HFFc6 (cell line): ENCODE results near the gene ARL6IP5. TPM values are rescaled to one million over a fixed set of nuclear protein-coding genes. Genes with fewer than 3 reads are reported as not detected.

Source experiments
- DNase-seq: peaks from one replicate; pipeline ENCODE4 v3.0.0-alpha.2; 2018
- H3K27ac Mint-ChIP-seq: 2 replicates; pipeline ENCODE4 v1.8.0; 2020; ENCODE audit warnings: mild to moderate bottlenecking, mixed read lengths
- H3K27me3 Mint-ChIP-seq: 2 replicates; pipeline ENCODE4 v1.8.0; 2021; ENCODE audit warnings: mild to moderate bottlenecking, moderate library complexity, mixed read lengths; ENCODE audit not compliant: insufficient read depth
- H3K36me3 Mint-ChIP-seq: 2 replicates; pipeline ENCODE4 v1.8.0; 2021; ENCODE audit warnings: low read depth, mixed read lengths
- H3K4me1 Mint-ChIP-seq: 2 replicates; pipeline ENCODE4 v1.8.0; 2020; ENCODE audit warnings: low read depth, mixed read lengths
- H3K4me3 Mint-ChIP-seq: 2 replicates; pipeline ENCODE4 v1.8.0; 2020; ENCODE audit warnings: mild to moderate bottlenecking, moderate library complexity, mixed read lengths
- H3K9me3 Mint-ChIP-seq: 2 replicates; pipeline ENCODE4 v1.8.0; 2020; ENCODE audit warnings: mild to moderate bottlenecking, mixed read lengths
- total RNA-seq, 6 experiments: library from RNA; stranded (reverse); fragmentation: NEBNext Ultra II Directional; extraction: Animal tissue kit (Norgen Biotek cat#: 25700); gene quantifications; 2 replicates in 1 of 6; 3 replicates in 5 of 6; pipeline ENCODE4 v1.2.3, GENCODE V29; 2021
- TF ChIP-seq, protein P1 (sequence below): fragments of 200-600 bp; sonication (generic); IDR thresholded peaks from 2 replicates; pipeline ENCODE4 v1.5.0; 2021; ENCODE audit warnings: antibody characterized with exemption, mild to moderate bottlenecking

Gene ARL6IP5
- total RNA-seq, 6 experiments from 2014 or later: 108 to 132 (median 119) TPM

- Mint-ChIP-seq H3K4me3 (no peak overlapping the region), H3K36me3 (peaks cover 30% of the 10 kb centered on the region), H3K4me1 (peaks cover 28% of the 10 kb centered on the region), H3K27ac (no peak overlapping the region), H3K27me3 (no peaks in the 10 kb centered on the region), H3K9me3 (no peaks in the 10 kb centered on the region)
- TF ChIP-seq, protein P1, sequence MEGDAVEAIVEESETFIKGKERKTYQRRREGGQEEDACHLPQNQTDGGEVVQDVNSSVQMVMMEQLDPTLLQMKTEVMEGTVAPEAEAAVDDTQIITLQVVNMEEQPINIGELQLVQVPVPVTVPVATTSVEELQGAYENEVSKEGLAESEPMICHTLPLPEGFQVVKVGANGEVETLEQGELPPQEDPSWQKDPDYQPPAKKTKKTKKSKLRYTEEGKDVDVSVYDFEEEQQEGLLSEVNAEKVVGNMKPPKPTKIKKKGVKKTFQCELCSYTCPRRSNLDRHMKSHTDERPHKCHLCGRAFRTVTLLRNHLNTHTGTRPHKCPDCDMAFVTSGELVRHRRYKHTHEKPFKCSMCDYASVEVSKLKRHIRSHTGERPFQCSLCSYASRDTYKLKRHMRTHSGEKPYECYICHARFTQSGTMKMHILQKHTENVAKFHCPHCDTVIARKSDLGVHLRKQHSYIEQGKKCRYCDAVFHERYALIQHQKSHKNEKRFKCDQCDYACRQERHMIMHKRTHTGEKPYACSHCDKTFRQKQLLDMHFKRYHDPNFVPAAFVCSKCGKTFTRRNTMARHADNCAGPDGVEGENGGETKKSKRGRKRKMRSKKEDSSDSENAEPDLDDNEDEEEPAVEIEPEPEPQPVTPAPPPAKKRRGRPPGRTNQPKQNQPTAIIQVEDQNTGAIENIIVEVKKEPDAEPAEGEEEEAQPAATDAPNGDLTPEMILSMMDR: no peak
- DNase-seq: no peak
These were observed 18.4 kb downstream of the ARL6IP5 start for GRCh38 chr3:69103123-69103522.

DNA sequence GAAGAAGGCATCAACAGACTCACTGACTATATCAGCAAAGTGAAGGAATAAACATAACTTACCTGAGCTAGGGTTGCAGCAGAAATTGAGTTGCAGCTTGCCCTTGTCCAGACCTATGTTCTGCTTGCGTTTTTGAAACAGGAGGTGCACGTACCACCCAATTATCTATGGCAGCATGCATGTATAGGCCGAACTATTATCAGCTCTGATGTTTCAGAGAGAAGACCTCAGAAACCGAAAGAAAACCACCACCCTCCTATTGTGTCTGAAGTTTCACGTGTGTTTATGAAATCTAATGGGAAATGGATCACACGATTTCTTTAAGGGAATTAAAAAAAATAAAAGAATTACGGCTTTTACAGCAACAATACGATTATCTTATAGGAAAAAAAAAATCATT, 19.8 kb downstream of the ARL6IP5 start:
- Mint-ChIP-seq H3K4me1 (peaks cover 28% of the 10 kb centered on the region), H3K27me3 (no peaks in the 10 kb centered on the region), H3K27ac (no peak overlapping the region), H3K9me3 (no peaks in the 10 kb centered on the region), H3K36me3 (peaks cover 30% of the 10 kb centered on the region), H3K4me3 (no peak overlapping the region)
- TF ChIP-seq, protein P1: no peak
- no peak for DNase-seq

DNA sequence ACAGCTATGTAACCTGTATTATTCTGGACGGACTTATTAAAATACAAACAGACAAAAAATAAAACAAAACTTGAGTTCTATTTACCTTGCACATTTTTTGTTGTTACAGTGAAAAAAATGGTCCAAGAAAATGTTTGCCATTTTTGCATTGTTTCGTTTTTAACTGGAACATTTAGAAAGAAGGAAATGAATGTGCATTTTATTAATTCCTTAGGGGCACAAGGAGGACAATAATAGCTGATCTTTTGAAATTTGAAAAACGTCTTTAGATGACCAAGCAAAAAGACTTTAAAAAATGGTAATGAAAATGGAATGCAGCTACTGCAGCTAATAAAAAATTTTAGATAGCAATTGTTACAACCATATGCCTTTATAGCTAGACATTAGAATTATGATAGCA, 20.6 kb downstream of the ARL6IP5 start:
- Mint-ChIP-seq H3K27me3 (no peaks in the 10 kb centered on the region), H3K4me3 (peak overlapping the region; percentile 50; the same call in 1 of the 2 replicates), H3K36me3 (peaks cover 30% of the 10 kb centered on the region), H3K27ac (peak overlapping the region; percentile 72), H3K4me1 (peaks cover 28% of the 10 kb centered on the region), H3K9me3 (no peaks in the 10 kb centered on the region)
- TF ChIP-seq, protein P1: no peak
- DNase-seq: no peak

- peaks cover 23% of the 10 kb centered on the region for H3K36me3 Mint-ChIP-seq
- H3K4me1 Mint-ChIP-seq: peaks cover 28% of the 10 kb centered on the region
- H3K27me3 Mint-ChIP-seq: no peaks in the 10 kb centered on the region; the same call in 1 of the 2 replicates
- no peak overlapping the region for H3K27ac Mint-ChIP-seq
- DNase-seq: no peak
- H3K9me3 Mint-ChIP-seq: no peaks in the 10 kb centered on the region
- no peak overlapping the region for H3K4me3 Mint-ChIP-seq
- TF ChIP-seq, protein P1: no peak
These were observed 23.1 kb downstream of the ARL6IP5 start for GRCh38 chr3:69107841-69108240.

DNA sequence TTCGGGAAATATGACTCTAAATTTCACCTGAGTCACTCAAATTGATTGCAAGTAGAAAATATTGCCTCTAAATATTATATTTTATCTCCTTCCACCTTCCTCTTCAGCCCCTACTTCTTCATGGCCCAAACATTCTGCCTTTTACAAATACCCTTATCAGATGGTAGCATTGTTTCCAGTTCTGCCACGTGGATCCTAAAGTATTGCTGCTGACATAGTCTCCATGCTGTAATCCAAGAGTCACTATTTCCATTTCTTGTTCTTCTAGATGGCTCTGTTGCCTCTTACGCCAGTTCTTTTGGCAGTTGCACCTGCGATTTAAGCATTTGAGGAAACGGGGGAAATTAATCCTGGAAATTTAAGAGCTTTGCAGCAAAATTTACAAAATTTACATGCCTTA, 24.1 kb downstream of the ARL6IP5 start:
- Mint-ChIP-seq H3K36me3 (peaks cover 15% of the 10 kb centered on the region), H3K4me1 (peaks cover 38% of the 10 kb centered on the region), H3K27ac (no peak overlapping the region), H3K4me3 (no peak overlapping the region), H3K27me3 (no peaks in the 10 kb centered on the region; the same call in 1 of the 2 replicates), H3K9me3 (no peaks in the 10 kb centered on the region)
- no peak for DNase-seq
- TF ChIP-seq, protein P1: no peak
